Measurements from ENCODE around the gene SWI5. TPM values are rescaled to one million over a fixed set of nuclear protein-coding genes. Genes with fewer than 3 reads are reported as not detected.

The SWI5 gene
- total and polyA plus RNA-seq, 9 of the 15 experiments (the other 6 are each of a cell fraction or from before 2014, with no cell fraction given), result 62.8 to 133 (median 95.9) TPM

DNA sequence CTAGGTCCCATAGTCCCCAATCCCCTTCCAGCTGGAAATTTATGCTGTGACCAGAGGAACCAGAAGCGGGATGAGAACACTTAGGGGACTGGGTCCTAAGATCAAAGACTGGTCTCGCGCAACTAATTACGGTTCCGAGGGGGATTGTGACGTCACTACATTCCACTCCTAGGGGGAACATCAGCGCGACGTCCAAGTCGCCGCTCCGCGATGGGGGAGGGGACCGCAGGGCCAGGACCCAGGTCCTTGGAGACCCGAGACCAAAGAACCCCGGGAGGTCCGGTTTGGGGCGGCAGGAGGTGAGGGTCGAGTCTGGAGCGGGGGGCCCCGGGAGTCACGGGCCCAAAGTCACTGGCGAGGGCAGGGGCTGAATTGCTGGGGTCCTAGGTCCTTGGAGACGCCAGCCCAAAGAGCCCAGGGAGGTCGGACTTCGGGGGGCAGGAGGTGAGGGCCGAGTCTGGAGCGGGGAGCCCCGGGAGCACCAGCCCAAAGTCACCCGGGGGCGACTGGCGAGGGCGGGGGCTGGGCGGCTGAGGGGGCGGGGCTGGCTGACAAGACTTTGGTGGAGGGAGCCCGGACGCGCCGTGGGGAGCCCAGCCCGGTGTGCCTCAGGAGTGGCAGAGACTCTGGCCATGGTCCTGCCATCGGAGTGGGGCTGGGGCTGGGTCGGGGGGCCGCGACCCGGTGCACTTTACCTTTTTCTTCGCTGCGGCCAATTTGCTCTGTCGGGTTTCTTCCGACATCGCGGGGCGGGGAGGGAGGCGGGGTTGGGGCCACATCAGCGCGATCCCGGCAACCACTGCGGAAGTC is 673 bp upstream of the SWI5 start, which contains the start of gene GOLGA2 (continued):
- TF ChIP-seq ARID4B (CRISPR knock-in tag; IDR thresholded peaks at IDR 0.05) (no peak), GTF2E2 (tag; IDR thresholded peaks at IDR 0.05) (no peak), NR0B1 (IDR thresholded peaks at IDR 0.05; ENCODE audit: partially characterized antibody) (no peak), KAT7 (CRISPR knock-in tag; IDR thresholded peaks at IDR 0.05; ENCODE audit: borderline replicate concordance) (no peak), CHAMP1 (IDR thresholded peaks at IDR 0.05) (no peak), ZSCAN32 (CRISPR knock-in tag; IDR thresholded peaks at IDR 0.05) (no peak), ETS2 (tag; IDR thresholded peaks at IDR 0.05; ENCODE audit: borderline replicate concordance, poor library complexity, severe bottlenecking) (no peak)
- TF ChIP-seq, protein P1, sequence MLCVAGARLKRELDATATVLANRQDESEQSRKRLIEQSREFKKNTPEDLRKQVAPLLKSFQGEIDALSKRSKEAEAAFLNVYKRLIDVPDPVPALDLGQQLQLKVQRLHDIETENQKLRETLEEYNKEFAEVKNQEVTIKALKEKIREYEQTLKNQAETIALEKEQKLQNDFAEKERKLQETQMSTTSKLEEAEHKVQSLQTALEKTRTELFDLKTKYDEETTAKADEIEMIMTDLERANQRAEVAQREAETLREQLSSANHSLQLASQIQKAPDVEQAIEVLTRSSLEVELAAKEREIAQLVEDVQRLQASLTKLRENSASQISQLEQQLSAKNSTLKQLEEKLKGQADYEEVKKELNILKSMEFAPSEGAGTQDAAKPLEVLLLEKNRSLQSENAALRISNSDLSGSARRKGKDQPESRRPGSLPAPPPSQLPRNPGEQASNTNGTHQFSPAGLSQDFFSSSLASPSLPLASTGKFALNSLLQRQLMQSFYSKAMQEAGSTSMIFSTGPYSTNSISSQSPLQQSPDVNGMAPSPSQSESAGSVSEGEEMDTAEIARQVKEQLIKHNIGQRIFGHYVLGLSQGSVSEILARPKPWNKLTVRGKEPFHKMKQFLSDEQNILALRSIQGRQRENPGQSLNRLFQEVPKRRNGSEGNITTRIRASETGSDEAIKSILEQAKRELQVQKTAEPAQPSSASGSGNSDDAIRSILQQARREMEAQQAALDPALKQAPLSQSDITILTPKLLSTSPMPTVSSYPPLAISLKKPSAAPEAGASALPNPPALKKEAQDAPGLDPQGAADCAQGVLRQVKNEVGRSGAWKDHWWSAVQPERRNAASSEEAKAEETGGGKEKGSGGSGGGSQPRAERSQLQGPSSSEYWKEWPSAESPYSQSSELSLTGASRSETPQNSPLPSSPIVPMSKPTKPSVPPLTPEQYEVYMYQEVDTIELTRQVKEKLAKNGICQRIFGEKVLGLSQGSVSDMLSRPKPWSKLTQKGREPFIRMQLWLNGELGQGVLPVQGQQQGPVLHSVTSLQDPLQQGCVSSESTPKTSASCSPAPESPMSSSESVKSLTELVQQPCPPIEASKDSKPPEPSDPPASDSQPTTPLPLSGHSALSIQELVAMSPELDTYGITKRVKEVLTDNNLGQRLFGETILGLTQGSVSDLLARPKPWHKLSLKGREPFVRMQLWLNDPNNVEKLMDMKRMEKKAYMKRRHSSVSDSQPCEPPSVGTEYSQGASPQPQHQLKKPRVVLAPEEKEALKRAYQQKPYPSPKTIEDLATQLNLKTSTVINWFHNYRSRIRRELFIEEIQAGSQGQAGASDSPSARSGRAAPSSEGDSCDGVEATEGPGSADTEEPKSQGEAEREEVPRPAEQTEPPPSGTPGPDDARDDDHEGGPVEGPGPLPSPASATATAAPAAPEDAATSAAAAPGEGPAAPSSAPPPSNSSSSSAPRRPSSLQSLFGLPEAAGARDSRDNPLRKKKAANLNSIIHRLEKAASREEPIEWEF (CRISPR knock-in tag; IDR thresholded peaks at IDR 0.05), result no peak
- TF ChIP-seq, protein P2, sequence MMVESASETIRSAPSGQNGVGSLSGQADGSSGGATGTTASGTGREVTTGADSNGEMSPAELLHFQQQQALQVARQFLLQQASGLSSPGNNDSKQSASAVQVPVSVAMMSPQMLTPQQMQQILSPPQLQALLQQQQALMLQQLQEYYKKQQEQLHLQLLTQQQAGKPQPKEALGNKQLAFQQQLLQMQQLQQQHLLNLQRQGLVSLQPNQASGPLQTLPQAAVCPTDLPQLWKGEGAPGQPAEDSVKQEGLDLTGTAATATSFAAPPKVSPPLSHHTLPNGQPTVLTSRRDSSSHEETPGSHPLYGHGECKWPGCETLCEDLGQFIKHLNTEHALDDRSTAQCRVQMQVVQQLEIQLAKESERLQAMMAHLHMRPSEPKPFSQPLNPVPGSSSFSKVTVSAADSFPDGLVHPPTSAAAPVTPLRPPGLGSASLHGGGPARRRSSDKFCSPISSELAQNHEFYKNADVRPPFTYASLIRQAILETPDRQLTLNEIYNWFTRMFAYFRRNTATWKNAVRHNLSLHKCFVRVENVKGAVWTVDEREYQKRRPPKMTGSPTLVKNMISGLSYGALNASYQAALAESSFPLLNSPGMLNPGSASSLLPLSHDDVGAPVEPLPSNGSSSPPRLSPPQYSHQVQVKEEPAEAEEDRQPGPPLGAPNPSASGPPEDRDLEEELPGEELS (CRISPR knock-in tag; IDR thresholded peaks at IDR 0.05; ENCODE audit: borderline replicate concordance), result no peak
